ENCODE measurements around the gene RAB13.

RAB13 gene

DNA sequence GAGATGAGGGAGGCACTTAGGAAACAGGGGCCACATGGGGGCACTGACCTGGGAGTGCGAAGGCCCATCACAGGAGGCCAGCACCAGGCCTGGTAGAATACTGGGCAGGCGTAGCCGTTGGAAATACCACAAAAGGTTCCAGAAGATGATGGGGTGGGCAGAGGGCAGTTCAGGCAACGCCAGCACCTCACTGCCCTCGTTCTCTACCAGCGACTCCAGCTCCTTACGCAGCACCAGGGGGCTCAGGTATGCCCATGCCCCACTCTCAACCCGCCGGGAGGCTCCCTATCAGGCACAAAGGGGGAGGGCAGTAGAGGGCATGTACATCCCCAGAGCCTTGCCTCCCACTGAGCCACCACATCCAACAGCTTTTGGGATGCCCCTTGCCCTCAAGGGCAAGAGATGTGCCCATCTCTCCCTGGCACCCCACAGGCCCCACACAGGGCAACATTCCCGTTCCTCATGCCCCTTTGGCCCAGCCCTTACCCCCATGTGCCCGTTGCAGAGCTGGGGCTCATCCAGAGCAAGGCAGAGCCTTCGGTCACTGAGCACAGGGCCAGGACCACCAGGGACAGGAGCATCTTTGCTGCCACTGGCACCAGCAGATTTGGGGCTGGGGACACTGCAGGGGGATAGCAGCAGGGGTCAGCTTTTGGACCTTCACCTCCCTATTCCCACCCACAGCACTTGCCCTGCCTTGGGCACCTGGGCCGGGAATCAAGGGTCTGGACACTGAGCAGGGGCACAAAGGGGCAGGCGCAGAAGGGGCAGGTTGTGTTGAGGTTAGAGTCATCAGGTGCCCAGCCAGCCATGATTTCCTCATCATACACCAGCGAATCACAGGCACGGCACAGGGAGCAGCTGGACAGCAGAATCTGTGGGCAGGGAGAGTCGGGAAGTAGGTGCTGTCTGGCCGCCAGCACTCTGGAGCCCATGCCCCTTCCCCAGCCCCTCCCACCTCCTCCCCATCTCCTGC lies 53.7 kb downstream of the RAB13 start:
- no peak for FAIRE-seq
